HepG2 (cell line): ENCODE data around the gene HEMK1. TPM values are rescaled to one million over a fixed set of nuclear protein-coding genes. Genes with fewer than 3 reads are reported as not detected.
A peak's percentile ranks its signal among the peaks of the same experiment; 100 is the strongest.

ENCODE experiments used
- ATAC-seq: fragments of 200-7000 bp; cut with Tn5 transposase; 3 replicates; pipeline ENCODE4 v1.9.1; 2020; ENCODE audit warnings: mild to moderate bottlenecking, moderate library complexity
- BruUV-seq: library from RNA; stranded (reverse); fragments of 400-500 nt; replicated peaks from 2 replicates; lab custom pipeline; 2021; lab: Mats Ljungman, UMichigan
- CTCF ChIA-PET: fragments of 300-600 bp; formaldehyde crosslinking; extraction: SDS; loops from one replicate; lab custom pipeline; 2021; ENCODE audit warnings: low total read pairs, inconsistent platforms, low intra/inter-chr PET ratio; lab: Yijun Ruan, JAX
- POLR2A ChIA-PET: fragments of 350-600 bp; sonication (Branson Sonifier 250); formaldehyde crosslinking; loops from one replicate; lab custom pipeline; 2020; ENCODE audit warnings: antibody characterized with exemption, inconsistent platforms; lab: Yijun Ruan, JAX
- DNase-seq: peaks from one replicate; pipeline ENCODE4 v3.0.0-alpha.2; 2015; ENCODE audit warnings: low spot score
- FAIRE-seq: peaks from 3 replicates; lab custom pipeline; 2011; peaks lifted over from hg19 to GRCh38; lab: Jason Lieb, UNC
- H2AFZ ChIP-seq: one replicate; pipeline ENCODE4 v1.6.1; 2011; ENCODE audit warnings: low read length, inconsistent platforms
- H3K27ac ChIP-seq: fragments of 300-600 bp; 3 replicates; pipeline ENCODE4 v1.8.0; 2011; ENCODE audit warnings: mixed run types, mild to moderate bottlenecking, mixed read lengths, low read length, inconsistent platforms; ENCODE audit not compliant: insufficient read depth; ENCODE audit errors: extremely low read length
- H3K27me3 ChIP-seq, 2 experiments: fragments of 200-600 bp in 1 of 2; 2 replicates in 1 of 2; 3 replicates in 1 of 2; pipeline versions ENCODE4 v1.6.0 to v1.8.0; 2011; ENCODE audit warnings: low read length in 2 of 2, mild to moderate bottlenecking in 2 of 2, moderate library complexity in 2 of 2, inconsistent platforms in 1 of 2; ENCODE audit not compliant: insufficient read depth in 2 of 2, control insufficient read depth in 1 of 2
- H3K36me3 ChIP-seq, 2 experiments: fragments of 200-600 bp in 1 of 2; replicated peaks in 1 of 2; 2 replicates in 1 of 2; 3 replicates in 1 of 2; pipeline versions ENCODE4 v1.5.1 to v1.8.0; 2011; ENCODE audit warnings: low read length in 2 of 2, inconsistent platforms in 1 of 2; ENCODE audit not compliant: insufficient read depth in 2 of 2, control insufficient read depth in 1 of 2
- H3K4me1 ChIP-seq: 2 replicates; pipeline ENCODE4 v1.5.1; 2012; ENCODE audit warnings: low read length, inconsistent platforms; ENCODE audit not compliant: insufficient read depth
- H3K4me2 ChIP-seq: 2 replicates; pipeline ENCODE4 v1.6.0; 2011; ENCODE audit warnings: low read depth, low read length, inconsistent platforms
- H3K4me3 ChIP-seq, 3 experiments: fragments of 200-600 bp in 1 of 3; sonication (generic), shearing (Covaris generic) in 1 of 3; replicated peaks in 1 of 3; 2 replicates each; pipeline ENCODE4 v1.5.1; 2011 to 2016; ENCODE audit warnings: low read length in 3 of 3, inconsistent platforms in 2 of 3, low read depth in 2 of 3, mild to moderate bottlenecking in 2 of 3, control low read depth in 1 of 3, mixed read lengths in 1 of 3; ENCODE audit not compliant: insufficient read depth in 1 of 3
- H3K79me2 ChIP-seq: one replicate; pipeline ENCODE4 v1.6.1; 2011; ENCODE audit warnings: low read length, inconsistent platforms; ENCODE audit not compliant: insufficient read depth
- H3K9ac ChIP-seq: 2 replicates; pipeline ENCODE4 v1.6.0; 2011; ENCODE audit warnings: mild to moderate bottlenecking, low read depth, low read length, inconsistent platforms; ENCODE audit not compliant: insufficient read depth
- H3K9me3 ChIP-seq: 2 replicates; pipeline ENCODE4 v1.5.1; 2012; ENCODE audit warnings: mild to moderate bottlenecking, low read length
- H4K20me1 ChIP-seq: 2 replicates; pipeline ENCODE4 v1.6.0; 2011; ENCODE audit warnings: inconsistent platforms, mild to moderate bottlenecking, low read length, moderate library complexity; ENCODE audit not compliant: insufficient read depth
- ADNP ChIP-seq: sonication (generic); formaldehyde crosslinking; IDR thresholded peaks from 2 replicates; pipeline ENCODE4 v1.4.0; 2020; ENCODE audit warnings: missing genetic modification reagents
- BHLHE40 ChIP-seq: IDR thresholded peaks from 2 replicates; pipeline ENCODE4 v1.6.1; 2011; ENCODE audit warnings: low read length, improper control_type of control experiment
- KAT7 ChIP-seq: IDR thresholded peaks from 2 replicates; pipeline ENCODE4 v1.6.1; 2018; ENCODE audit warnings: borderline replicate concordance, missing compliant biosample characterization
- MIER3 ChIP-seq: IDR thresholded peaks from 2 replicates; pipeline ENCODE4 v1.6.1; 2016; ENCODE audit warnings: missing compliant biosample characterization, borderline replicate concordance
- PATZ1 ChIP-seq: sonication (generic); formaldehyde crosslinking; IDR thresholded peaks from 2 replicates; pipeline ENCODE4 v1.4.0; 2020; ENCODE audit warnings: missing genetic modification reagents
- PCBP2 ChIP-seq: fragments of 200-400 bp; formaldehyde crosslinking; optimal IDR thresholded peaks from 2 replicates; pipeline ENCODE3; 2018; ENCODE audit warnings: low read length, low read depth; ENCODE audit not compliant: poor library complexity, severe bottlenecking
- PPARG ChIP-seq: conservative IDR thresholded peaks from 2 replicates; pipeline ENCODE4 v1.6.1; 2016; ENCODE audit warnings: missing biosample characterization, missing genetic modification reagents
- REPIN1 ChIP-seq: sonication (generic); formaldehyde crosslinking; IDR thresholded peaks from 2 replicates; pipeline ENCODE4 v1.8.0; 2022; ENCODE audit warnings: missing genetic modification reagents, low read depth, mild to moderate bottlenecking, borderline replicate concordance
- SP1 ChIP-seq, 2 experiments: fragments of 450-650 bp in 1 of 2; sonication (generic) in 1 of 2; formaldehyde crosslinking in 1 of 2; IDR thresholded peaks; 2 replicates each; pipeline versions ENCODE4 v1.4.0 to v1.6.1; 2016 to 2020; ENCODE audit warnings: missing genetic modification reagents in 1 of 2
- TBX2 ChIP-seq: sonication (generic); formaldehyde crosslinking; IDR thresholded peaks from 2 replicates; pipeline ENCODE4 v1.5.0; 2020; ENCODE audit warnings: missing genetic modification reagents, mild to moderate bottlenecking, borderline replicate concordance
- TRIM22 ChIP-seq: fragments of 450-650 bp; IDR thresholded peaks from 2 replicates; pipeline ENCODE4 v1.6.1; 2017
- ZBTB34 ChIP-seq: sonication (generic); formaldehyde crosslinking; IDR thresholded peaks from 2 replicates; pipeline ENCODE4 v1.8.0; 2022; ENCODE audit warnings: mild to moderate bottlenecking, missing genetic modification reagents
- ZBTB44 ChIP-seq: sonication (generic); formaldehyde crosslinking; IDR thresholded peaks from 2 replicates; pipeline ENCODE4 v1.4.0; 2020; ENCODE audit warnings: missing genetic modification reagents
- ZKSCAN1 ChIP-seq: fragments of 150-350 bp; IDR thresholded peaks from 2 replicates; pipeline ENCODE4 v1.6.1; 2014; ENCODE audit warnings: low read length
- ZNF207 ChIP-seq: fragments of 450-650 bp; IDR thresholded peaks from 2 replicates; pipeline ENCODE4 v1.6.1; 2016; ENCODE audit warnings: antibody characterized with exemption, borderline replicate concordance
- ZNF605 ChIP-seq: sonication (generic); formaldehyde crosslinking; IDR thresholded peaks from 2 replicates; pipeline ENCODE4 v1.8.0; 2022; ENCODE audit warnings: mild to moderate bottlenecking, missing genetic modification reagents
- WGBS: methylation state at CpG from one replicate; pipeline ENCODE4 v1.1.6; 2017; ENCODE audit warnings: low lambda C conversion rate; 5-methylcytosine and 5-hydroxymethylcytosine counted together
- in situ Hi-C: cut with HindIII; loops from 2 replicates; pipeline ENCODE4 v1.10.0; 2017; ENCODE audit warnings: low pct_unique_long_range_greater_than_20kb; ENCODE audit not compliant: extremely low pct_ligation_motif_present
- intact Hi-C: fragments of 100-400 bp; cut with micrococcal nuclease; formaldehyde crosslinking; loops from one replicate; pipeline ENCODE4 v1.10.0; 2022; ENCODE audit not compliant: unreplicated experiment
- polyA plus RNA-seq, 8 experiments: library from polyadenylated mRNA; depleted of rRNA in 3 of 8; stranded (reverse) in 7 of 8; unstranded in 1 of 8; fragments of >200 nt; fragmentation: Illumina TruSeq in 4 of 8; extraction: Trizol in 4 of 8; gene quantifications; 2 replicates each; pipeline versions ENCODE4 v1.2.1 to v1.2.3, GENCODE V29; 2011 to 2016; ENCODE audit warnings: low read depth in 4 of 8, missing spikeins in 1 of 8, mixed read lengths in 1 of 8; ENCODE audit not compliant: insufficient read depth in 1 of 8
- total RNA-seq, 5 experiments: library from RNA; depleted of rRNA; stranded (reverse); fragments of >200 nt; fragmentation: Illumina TruSeq; extraction: Trizol; gene quantifications; 2 replicates each; pipeline ENCODE4 v1.2.3, GENCODE V29; 2016; ENCODE audit warnings: low read depth in 1 of 5

HEMK1 gene
- total and polyA plus RNA-seq, 2 of the 13 experiments (the other 11 are each of a cell fraction or from before 2014, with no cell fraction given) = 9.8 to 12.6 TPM

- Histone ChIP-seq H3K9ac (peak overlapping the region; percentile 19; the same call in 1 of the 2 replicates), H3K79me2 (peaks cover 7% of the 10 kb centered on the region), H2AFZ (no peak overlapping the region), H3K27me3 (peaks cover 0 to 10% of the 10 kb centered on the region in 2 experiments; a peak in 1 of 5 replicates), H3K4me2 (peak overlapping the region; percentile 99), H3K36me3 (no peaks in the 10 kb centered on the region), H3K9me3 (no peaks in the 10 kb centered on the region), H3K4me1 (peaks cover 53% of the 10 kb centered on the region), H3K27ac (peak overlapping the region; percentile 20), H3K4me3 (peak overlapping the region; percentile 68 to 79 (median 69)), H4K20me1 (no peaks in the 10 kb centered on the region)
- CTCF ChIA-PET = interaction anchor here (0.6 to 8.0 kb wide), 7 partner anchors 36 to 773 kb away, joined by 3 to 182 read pairs (median 8); partner anchors contain the start of gene HEMK1
- ATAC-seq = peak; percentile 56
- in situ Hi-C loops (loop anchor here (5.0 kb wide), 2 partner anchors 36 to 756 kb away; no protein-coding TSS in a partner anchor), intact Hi-C loops (loop anchor here (1.0 to 10.0 kb wide), 3 partner anchors 36 to 756 kb away; no protein-coding TSS in a partner anchor)
- peak; percentile 74 for DNase-seq
- TSS peak; percentile 57 for BruUV-seq
- POLR2A ChIA-PET = interaction anchor here (0.8 to 4.0 kb wide), 12 partner anchors 15 to 769 kb away, joined by 3 to 33 read pairs (median 4); partner anchors contain the start of genes HEMK1 and MANF
- WGBS = 2% methylated on average over 18 of the region's 24 CpGs
- FAIRE-seq = peak; percentile 81
- no peak; the same call in 1 of the 2 replicates for TF ChIP-seq BHLHE40
- peak; percentile 82 for TF ChIP-seq ZKSCAN1
- TF ChIP-seq ADNP = no peak
- no peak for TF ChIP-seq TBX2 (CRISPR knock-in tag)
- TF ChIP-seq ZNF207 = no peak
- TF ChIP-seq REPIN1 (CRISPR knock-in tag) = 0 out of 2 replicates have a peak, but pooled peaks have one; percentile 9
- TF ChIP-seq ZBTB44 (CRISPR knock-in tag) = no peak
- no peak for TF ChIP-seq SP1 (IDR thresholded peaks at IDR 0.05)
- no peak for TF ChIP-seq SP1 (CRISPR knock-in tag; IDR thresholded peaks at IDR 0.05)
- TF ChIP-seq PATZ1 (CRISPR knock-in tag) = peak; percentile 14; the same call in 1 of the 2 replicates
- TF ChIP-seq ZBTB34 (CRISPR knock-in tag) = no peak
- TF ChIP-seq MIER3 (CRISPR knock-in tag) = peak; percentile 29; the same call in 1 of the 2 replicates
- TF ChIP-seq PCBP2 = no peak
- TF ChIP-seq PPARG = no peak
- TF ChIP-seq KAT7 (CRISPR knock-in tag) = no peak
- TF ChIP-seq TRIM22 = no peak
- peak; percentile 57 for TF ChIP-seq ZNF605 (CRISPR knock-in tag)
Measured at GRCh38 chr3:50616003-50616769, 46.9 kb downstream of the HEMK1 start.
